Measurements from ENCODE around the gene ENPP1. TPM values are rescaled to one million over a fixed set of nuclear protein-coding genes. Genes with fewer than 3 reads are reported as not detected.
A peak's percentile ranks its signal among the peaks of the same experiment; 100 is the strongest.

Gene ENPP1
- total RNA-seq, 3 donors from 2014 or later = 51.2 to 53.8 (median 51.5) TPM

- Histone ChIP-seq H3K27ac (no peak overlapping the region), H3K4me3 (no peak overlapping the region), H3K36me3 (peaks cover 3% of the 10 kb centered on the region), H3K27me3 (no peaks in the 10 kb centered on the region), H3K9me3 (no peaks in the 10 kb centered on the region), H3K4me1 (no peaks in the 10 kb centered on the region)
- DNase-seq (ENCODE audit: low spot score in 2 of 2) = no peak
- intact Hi-C loops (cut with DNase I; ENCODE audit: low total_unique reads) = loop anchor here (5.0 kb wide), 1 partner anchor 34 kb away; no protein-coding TSS in a partner anchor
- TF ChIP-seq POLR2A (IDR thresholded peaks at IDR 0.05) (no peak), CTCF (IDR thresholded peaks at IDR 0.05) (no peak), POLR2AphosphoS5 (IDR thresholded peaks at IDR 0.05) (no peak)
Measured at GRCh38 chr6:131781687-131782086, 26.1 kb upstream of the ENPP1 start.

- DNase-seq (ENCODE audit: low spot score in 2 of 2) = no peak
- H3K4me3 ChIP-seq = no peak overlapping the region
- intact Hi-C loops (cut with DNase I; ENCODE audit: low total_unique reads) = loop anchor here (5.0 kb wide), 1 partner anchor 35 kb away; no protein-coding TSS in a partner anchor
- H3K9me3 ChIP-seq = no peaks in the 10 kb centered on the region
- no peaks in the 10 kb centered on the region for H3K27me3 ChIP-seq
- no peaks in the 10 kb centered on the region for H3K4me1 ChIP-seq
- H3K27ac ChIP-seq = no peak overlapping the region
- TF ChIP-seq POLR2A (IDR thresholded peaks at IDR 0.05) (no peak), CTCF (IDR thresholded peaks at IDR 0.05) (peak in 1 of 3 donors; percentile 21)
- H3K36me3 ChIP-seq = peaks cover 3% of the 10 kb centered on the region
Measured at GRCh38 chr6:131782764-131783163, 25.1 kb upstream of the ENPP1 start.

- H3K4me1 ChIP-seq = no peaks in the 10 kb centered on the region
- intact Hi-C loops (cut with DNase I; ENCODE audit: low total_unique reads) = loop anchor here (5.0 kb wide), 1 partner anchor 37 kb away; no protein-coding TSS in a partner anchor
- no peaks in the 10 kb centered on the region for H3K9me3 ChIP-seq
- H3K36me3 ChIP-seq = peaks cover 3% of the 10 kb centered on the region
- no peak for TF ChIP-seq CTCF (IDR thresholded peaks at IDR 0.05)
- no peak for TF ChIP-seq POLR2AphosphoS5 (IDR thresholded peaks at IDR 0.05)
- TF ChIP-seq POLR2A (IDR thresholded peaks at IDR 0.05) = no peak
- H3K4me3 ChIP-seq = no peak overlapping the region
- H3K27ac ChIP-seq = no peak overlapping the region
- DNase-seq (ENCODE audit: low spot score in 2 of 2) = no peak
- no peaks in the 10 kb centered on the region for H3K27me3 ChIP-seq
Measured at GRCh38 chr6:131784561-131784960, 23.3 kb upstream of the ENPP1 start.

- Histone ChIP-seq H3K4me1 (no peaks in the 10 kb centered on the region), H3K27me3 (no peaks in the 10 kb centered on the region), H3K4me3 (no peak overlapping the region), H3K36me3 (no peaks in the 10 kb centered on the region), H3K27ac (no peak overlapping the region), H3K9me3 (no peaks in the 10 kb centered on the region)
- intact Hi-C loops (cut with DNase I; ENCODE audit: low total_unique reads) = no loop called here
- no peak for DNase-seq (ENCODE audit: low spot score in 2 of 2)
- TF ChIP-seq POLR2AphosphoS5 (IDR thresholded peaks at IDR 0.05) (no peak), CTCF (IDR thresholded peaks at IDR 0.05) (no peak)
Measured at GRCh38 chr6:131787079-131787478, 20.7 kb upstream of the ENPP1 start.

GRCh38 chr6:131787766-131788712, 19.8 kb upstream of the ENPP1 start:
- Histone ChIP-seq H3K27me3 (no peaks in the 10 kb centered on the region), H3K9me3 (no peaks in the 10 kb centered on the region), H3K36me3 (no peaks in the 10 kb centered on the region), H3K4me3 (no peak overlapping the region), H3K4me1 (no peaks in the 10 kb centered on the region), H3K27ac (no peak overlapping the region)
- intact Hi-C loops (cut with DNase I; ENCODE audit: low total_unique reads) = no loop called here
- TF ChIP-seq POLR2A (IDR thresholded peaks at IDR 0.05) (no peak), POLR2AphosphoS5 (IDR thresholded peaks at IDR 0.05) (no peak), CTCF (IDR thresholded peaks at IDR 0.05) (no peak)
- no peak for DNase-seq (ENCODE audit: low spot score in 2 of 2)
